GM23248 (cell line): ENCODE measurements around the gene COL18A1. TPM values are rescaled to one million over a fixed set of nuclear protein-coding genes. Genes with fewer than 3 reads are reported as not detected.

Experiments used
- DNase-seq: peaks from one replicate; pipeline ENCODE4 v3.0.0-alpha.2; 2015
- H2AFZ ChIP-seq: fragments of 200-600 bp; sonication (generic); 2 replicates; pipeline ENCODE4 v1.6.1; 2016; ENCODE audit warnings: antibody characterized with exemption
- H3F3A ChIP-seq: fragments of 200-600 bp; sonication (generic); 2 replicates; pipeline ENCODE4 v1.6.1; 2016; ENCODE audit warnings: mild to moderate bottlenecking, antibody characterized with exemption, mixed run types; ENCODE audit not compliant: insufficient read depth
- H3K27ac ChIP-seq: fragments of 200-600 bp; sonication (generic); 2 replicates; pipeline ENCODE4 v1.5.1; 2016; ENCODE audit warnings: mild to moderate bottlenecking
- H3K27me3 ChIP-seq: fragments of 200-600 bp; sonication (generic); replicated peaks from 2 replicates; pipeline ENCODE4 v1.6.1; 2016; ENCODE audit warnings: mild to moderate bottlenecking; ENCODE audit not compliant: insufficient read depth
- H3K36me3 ChIP-seq: fragments of 200-600 bp; sonication (generic); 2 replicates; pipeline ENCODE4 v1.6.1; 2016; ENCODE audit warnings: low read depth, mild to moderate bottlenecking
- H3K4me1 ChIP-seq: fragments of 200-600 bp; sonication (generic); 2 replicates; pipeline ENCODE4 v1.6.1; 2016; ENCODE audit warnings: mild to moderate bottlenecking; ENCODE audit not compliant: insufficient read depth
- H3K4me2 ChIP-seq: fragments of 200-600 bp; sonication (generic); one replicate; pipeline ENCODE4 v1.6.1; 2016; ENCODE audit warnings: mild to moderate bottlenecking; ENCODE audit not compliant: unreplicated experiment
- H3K4me3 ChIP-seq: fragments of 200-600 bp; sonication (generic); 2 replicates; pipeline ENCODE4 v1.5.1; 2016; ENCODE audit warnings: mild to moderate bottlenecking
- H3K79me2 ChIP-seq: fragments of 200-600 bp; sonication (generic); 2 replicates; pipeline ENCODE4 v1.6.1; 2016; ENCODE audit warnings: mild to moderate bottlenecking; ENCODE audit not compliant: insufficient read depth
- H3K9ac ChIP-seq: fragments of 200-600 bp; sonication (generic); 2 replicates; pipeline ENCODE4 v1.6.1; 2016; ENCODE audit warnings: mild to moderate bottlenecking
- H3K9me2 ChIP-seq: fragments of 200-600 bp; sonication (generic); 2 replicates; pipeline ENCODE4 v1.6.1; 2016; ENCODE audit warnings: mixed run types, mild to moderate bottlenecking, moderate library complexity; ENCODE audit not compliant: insufficient read depth
- H3K9me3 ChIP-seq: fragments of 200-600 bp; sonication (generic); one replicate; pipeline ENCODE4 v1.6.1; 2017; ENCODE audit warnings: low read depth
- H4K20me1 ChIP-seq: fragments of 200-600 bp; sonication (generic); 2 replicates; pipeline ENCODE4 v1.6.0; 2016; ENCODE audit not compliant: insufficient read depth
- EZH2 ChIP-seq: fragments of 200-600 bp; sonication (generic); IDR thresholded peaks from 2 replicates; pipeline ENCODE4 v1.6.1; 2018; ENCODE audit warnings: antibody characterized with exemption, mild to moderate bottlenecking; ENCODE audit not compliant: insufficient read depth, poor library complexity, severe bottlenecking
- EZH2phosphoT487 ChIP-seq: fragments of 200-600 bp; sonication (generic); IDR thresholded peaks from 2 replicates; pipeline ENCODE4 v1.6.1; 2018; ENCODE audit warnings: antibody characterized with exemption, moderate library complexity, mild to moderate bottlenecking, low read depth; ENCODE audit not compliant: insufficient read depth
- WGBS, 2 experiments: methylation state at CpG; one replicate each; pipeline ENCODE4 v1.1.6; 2015 to 2017; ENCODE audit warnings: low lambda C conversion rate in 2 of 2, low coverage in 1 of 2; ENCODE audit errors: missing lambda C conversion rate in 2 of 2; 5-methylcytosine and 5-hydroxymethylcytosine counted together
- in situ Hi-C: fragments of 300-500 bp; cut with MboI; formaldehyde crosslinking; loops from 2 replicates; pipeline ENCODE4 v1.15.0; 2020
- polyA plus RNA-seq: library from polyadenylated mRNA; unstranded; fragments of >200 nt; fragmentation: Nextera tagmentation; extraction: Ambion mirVana; gene quantifications from 2 replicates; pipeline ENCODE4 v1.2.1, GENCODE V29; 2016
- total RNA-seq: library from RNA; depleted of rRNA; stranded (reverse); fragments of >200 nt; shearing (Covaris generic); gene quantifications from 2 replicates; pipeline ENCODE4 v1.2.3, GENCODE V29; 2014

Gene COL18A1
- total and polyA plus RNA-seq, 2 experiments from 2014 or later: 1.7 to 30.5 TPM

GRCh38 chr21:45377866-45378257, 27.1 kb upstream of the COL18A1 start:
- Histone ChIP-seq H3K9me2 (no peaks in the 10 kb centered on the region), H3K4me3 (no peak overlapping the region), H3K27ac (no peak overlapping the region), H3K4me1 (peaks cover 7% of the 10 kb centered on the region; the same call in 1 of the 2 replicates), H3K79me2 (no peaks in the 10 kb centered on the region), H4K20me1 (no peaks in the 10 kb centered on the region), H3K36me3 (no peaks in the 10 kb centered on the region), H3K9ac (peak overlapping the region; percentile 25; the same call in 1 of the 2 replicates), H3K4me2 (no peak overlapping the region), H2AFZ (no peak overlapping the region), H3F3A (no peaks in the 10 kb centered on the region), H3K9me3 (no peaks in the 10 kb centered on the region), H3K27me3 (no peaks in the 10 kb centered on the region)
- in situ Hi-C loops: no loop called here
- DNase-seq: no peak
- no peak for TF ChIP-seq EZH2phosphoT487
- TF ChIP-seq EZH2: no peak
- 52 to 53% methylated on average over 5 of the region's 5 CpGs for WGBS, 2 experiments

GRCh38 chr21:45378258-45378966, 26.6 kb upstream of the COL18A1 start:
- Histone ChIP-seq H3K27me3 (no peaks in the 10 kb centered on the region), H3K9me3 (no peaks in the 10 kb centered on the region), H3K36me3 (no peaks in the 10 kb centered on the region), H3K4me1 (peaks cover 7% of the 10 kb centered on the region; the same call in 1 of the 2 replicates), H4K20me1 (no peaks in the 10 kb centered on the region), H3K4me3 (no peak overlapping the region), H3K79me2 (no peaks in the 10 kb centered on the region), H2AFZ (no peak overlapping the region), H3K4me2 (no peak overlapping the region), H3F3A (no peaks in the 10 kb centered on the region), H3K27ac (no peak overlapping the region), H3K9ac (peak overlapping the region; percentile 25; the same call in 1 of the 2 replicates), H3K9me2 (no peaks in the 10 kb centered on the region)
- 30 to 35% methylated on average over 13 of the region's 13 CpGs for WGBS, 2 experiments
- peak; percentile 50 for DNase-seq
- in situ Hi-C loops: no loop called here
- TF ChIP-seq EZH2 (no peak), EZH2phosphoT487 (no peak)

GRCh38 chr21:45379171-45379900, 25.6 kb upstream of the COL18A1 start:
- Histone ChIP-seq H2AFZ (no peak overlapping the region), H3F3A (no peaks in the 10 kb centered on the region), H3K4me1 (peaks cover 7% of the 10 kb centered on the region; the same call in 1 of the 2 replicates), H3K79me2 (no peaks in the 10 kb centered on the region), H3K9me3 (no peaks in the 10 kb centered on the region), H3K9me2 (no peaks in the 10 kb centered on the region), H3K4me2 (no peak overlapping the region), H3K27me3 (no peaks in the 10 kb centered on the region), H4K20me1 (no peaks in the 10 kb centered on the region), H3K27ac (no peak overlapping the region), H3K9ac (no peak overlapping the region), H3K36me3 (no peaks in the 10 kb centered on the region), H3K4me3 (no peak overlapping the region)
- TF ChIP-seq EZH2 (no peak), EZH2phosphoT487 (no peak)
- in situ Hi-C loops: no loop called here
- no peak for DNase-seq
- 83 to 87% methylated on average over 16 to 21 of the region's 21 CpGs for WGBS, 2 experiments

- in situ Hi-C loops: no loop called here
Observed at GRCh38 chr21:45379901-45380330, 25.0 kb upstream of the COL18A1 start.

More at GRCh38 chr21:45379901-45380330, 25.0 kb upstream of the COL18A1 start:
- DNase-seq: no peak
- no peaks in the 10 kb centered on the region for H3K36me3 ChIP-seq
- H2AFZ ChIP-seq: no peak overlapping the region
- H4K20me1 ChIP-seq: no peaks in the 10 kb centered on the region
- TF ChIP-seq EZH2phosphoT487: no peak
- no peak for TF ChIP-seq EZH2
- WGBS, 2 experiments: 83 to 91% methylated on average over 9 to 35 of the region's 35 CpGs
- no peak overlapping the region for H3K4me2 ChIP-seq
- no peaks in the 10 kb centered on the region for H3F3A ChIP-seq
- H3K4me3 ChIP-seq: no peak overlapping the region
- H3K9me3 ChIP-seq: no peaks in the 10 kb centered on the region
- no peak overlapping the region for H3K9ac ChIP-seq
- H3K9me2 ChIP-seq: no peaks in the 10 kb centered on the region
- H3K27ac ChIP-seq: no peak overlapping the region
- H3K4me1 ChIP-seq: peaks cover 7% of the 10 kb centered on the region; the same call in 1 of the 2 replicates
- H3K27me3 ChIP-seq: no peaks in the 10 kb centered on the region
- no peaks in the 10 kb centered on the region for H3K79me2 ChIP-seq
